ENCODE results near the gene FHOD3. TPM values are rescaled to one million over a fixed set of nuclear protein-coding genes. Genes with fewer than 3 reads are reported as not detected.

Gene FHOD3
- total RNA-seq, 1 experiment from 2014 or later, result 18.1 TPM

- H3F3A ChIP-seq (ENCODE audit: low read length, unreplicated experiment), result no peaks in the 10 kb centered on the region
- no peak overlapping the region for H3K4me2 ChIP-seq (ENCODE audit: low read length)
- DNase-seq (no peak), ATAC-seq (no peak)
- no peaks in the 10 kb centered on the region for H3K9me3 ChIP-seq (ENCODE audit: low read length)
- H3K79me2 ChIP-seq (ENCODE audit: low read length), result no peaks in the 10 kb centered on the region
- BruUV-seq (replicated peaks), result no TSS peak
- intact Hi-C loops (cut with micrococcal nuclease), result no loop called here
- H3K9me2 ChIP-seq (replicated peaks; ENCODE audit: low read length), result no peaks in the 10 kb centered on the region
- peaks cover 25% of the 10 kb centered on the region for H3K4me1 ChIP-seq (ENCODE audit: insufficient read depth, low read length)
- no peaks in the 10 kb centered on the region for H4K20me1 ChIP-seq (ENCODE audit: low read length)
- no peaks in the 10 kb centered on the region for H3K27me3 ChIP-seq (ENCODE audit: low read length)
- ChIA-PET CTCF (no interaction called here), POLR2A (ENCODE audit: unreplicated experiment) (no interaction called here)
- no peaks in the 10 kb centered on the region for H3K36me3 ChIP-seq (ENCODE audit: low read depth, low read length)
- H2AFZ ChIP-seq (ENCODE audit: low read length), result no peak overlapping the region
- H3K9ac ChIP-seq (ENCODE audit: low read length), result no peak overlapping the region
- no peak for TF ChIP-seq CTCF (conservative IDR thresholded peaks at IDR 0.05; ENCODE audit: low read depth, low read length)
- H3K4me3 ChIP-seq (ENCODE audit: low read length), result no peak overlapping the region
- no peak overlapping the region for H3K27ac ChIP-seq (ENCODE audit: low read length)
Observed at GRCh38 chr18:36484591-36484990, 187.1 kb downstream of the FHOD3 start.

- peak; percentile 32 for DNase-seq
- CTCF ChIA-PET, result no interaction called here
- intact Hi-C loops (cut with micrococcal nuclease), result no loop called here
Observed at GRCh38 chr18:36485772-36486171, 188.3 kb downstream of the FHOD3 start.

GRCh38 chr18:36488131-36488530 is 190.6 kb downstream of the FHOD3 start:
- H2AFZ ChIP-seq (ENCODE audit: low read length), result no peak overlapping the region
- H3K36me3 ChIP-seq (ENCODE audit: low read depth, low read length), result no peaks in the 10 kb centered on the region
- ChIA-PET CTCF (no interaction called here), POLR2A (ENCODE audit: unreplicated experiment) (no interaction called here)
- no peaks in the 10 kb centered on the region for H3K9me2 ChIP-seq (replicated peaks; ENCODE audit: low read length)
- no peak overlapping the region for H3K9ac ChIP-seq (ENCODE audit: low read length)
- no peaks in the 10 kb centered on the region for H4K20me1 ChIP-seq (ENCODE audit: low read length)
- intact Hi-C loops (cut with micrococcal nuclease), result no loop called here
- BruUV-seq (replicated peaks), result no TSS peak
- H3K27me3 ChIP-seq (ENCODE audit: low read length), result no peaks in the 10 kb centered on the region
- no peak for DNase-seq
- no peaks in the 10 kb centered on the region for H3F3A ChIP-seq (ENCODE audit: low read length, unreplicated experiment)
- TF ChIP-seq EZH2phosphoT487 (IDR thresholded peaks at IDR 0.05; ENCODE audit: borderline replicate concordance, low read length) (no peak), CTCF (conservative IDR thresholded peaks at IDR 0.05; ENCODE audit: low read depth, low read length) (no peak), EZH2 (IDR thresholded peaks at IDR 0.05; ENCODE audit: low read length, unreplicated experiment) (no peak)
- H3K4me2 ChIP-seq (ENCODE audit: low read length), result no peak overlapping the region
- no peak overlapping the region for H3K27ac ChIP-seq (ENCODE audit: low read length)
- H3K4me3 ChIP-seq (ENCODE audit: low read length), result no peak overlapping the region
- H3K79me2 ChIP-seq (ENCODE audit: low read length), result no peaks in the 10 kb centered on the region
- H3K4me1 ChIP-seq (ENCODE audit: insufficient read depth, low read length), result peaks cover 12% of the 10 kb centered on the region
- H3K9me3 ChIP-seq (ENCODE audit: low read length), result no peaks in the 10 kb centered on the region
- ATAC-seq, result no peak

More at GRCh38 chr18:36485772-36486171, 188.3 kb downstream of the FHOD3 start:
- no peaks in the 10 kb centered on the region for H3K27me3 ChIP-seq (ENCODE audit: low read length)
- no peak for ATAC-seq
- H3K27ac ChIP-seq (ENCODE audit: low read length), result no peak overlapping the region
- H3K9me3 ChIP-seq (ENCODE audit: low read length), result no peaks in the 10 kb centered on the region
- TF ChIP-seq CTCF (conservative IDR thresholded peaks at IDR 0.05; ENCODE audit: low read depth, low read length) (no peak), EZH2phosphoT487 (IDR thresholded peaks at IDR 0.05; ENCODE audit: borderline replicate concordance, low read length) (no peak), EZH2 (IDR thresholded peaks at IDR 0.05; ENCODE audit: low read length, unreplicated experiment) (no peak)
- no peak overlapping the region for H3K9ac ChIP-seq (ENCODE audit: low read length)
- peaks cover 25% of the 10 kb centered on the region for H3K4me1 ChIP-seq (ENCODE audit: insufficient read depth, low read length)
- H4K20me1 ChIP-seq (ENCODE audit: low read length), result no peaks in the 10 kb centered on the region
- no peak overlapping the region for H3K4me2 ChIP-seq (ENCODE audit: low read length)
- H2AFZ ChIP-seq (ENCODE audit: low read length), result no peak overlapping the region
- H3K36me3 ChIP-seq (ENCODE audit: low read depth, low read length), result no peaks in the 10 kb centered on the region
- no peaks in the 10 kb centered on the region for H3F3A ChIP-seq (ENCODE audit: low read length, unreplicated experiment)
- BruUV-seq (replicated peaks), result no TSS peak
- POLR2A ChIA-PET (ENCODE audit: unreplicated experiment), result no interaction called here
- H3K4me3 ChIP-seq (ENCODE audit: low read length), result no peak overlapping the region
- H3K9me2 ChIP-seq (replicated peaks; ENCODE audit: low read length), result no peaks in the 10 kb centered on the region
- H3K79me2 ChIP-seq (ENCODE audit: low read length), result no peaks in the 10 kb centered on the region
